OCI-LY1 (cell line): Measurements from ENCODE around the gene STK40.

ENCODE experiments used
- CTCF ChIP-seq: fragments of 200-600 bp; sonication (generic), shearing (Covaris generic); IDR thresholded peaks from 2 replicates; pipeline ENCODE4 v1.5.1; 2017; ENCODE audit warnings: mild to moderate bottlenecking, antibody characterized with exemption, low read length, moderate library complexity, mixed read lengths
- EZH2 ChIP-seq: fragments of 200-600 bp; sonication (generic), shearing (Covaris generic); IDR thresholded peaks from 2 replicates; pipeline ENCODE4 v1.8.0; 2017; ENCODE audit warnings: borderline replicate concordance, mixed run types, mild to moderate bottlenecking, antibody characterized with exemption, low read length, moderate library complexity, mixed read lengths

- TF ChIP-seq CTCF (no peak), EZH2 (no peak)
Observed at GRCh38 chr1:36329817-36330216, 55.9 kb downstream of the STK40 start.
